Endothelial cell of umbilical vein (primary cell): ENCODE measurements around the gene TARBP2. TPM values are rescaled to one million over a fixed set of nuclear protein-coding genes. Genes with fewer than 3 reads are reported as not detected.

Experiments used
- BruUV-seq: library from RNA; stranded (reverse); fragments of 400-500 nt; replicated peaks from 2 replicates; lab custom pipeline; 2021; lab: Mats Ljungman, UMichigan
- CTCF ChIA-PET: fragments of 300-600, 350-600 bp; sonication (Branson Sonifier 250); formaldehyde crosslinking; loops from one replicate; lab custom pipeline; 2021; ENCODE audit warnings: antibody characterized with exemption, inconsistent platforms; lab: Charles Lee
- POLR2A ChIA-PET: fragments of 300-600, 350-600 bp; sonication (Branson Sonifier 250); formaldehyde crosslinking; loops from one replicate; lab custom pipeline; 2021; ENCODE audit warnings: antibody characterized with exemption, inconsistent platforms; lab: Charles Lee
- DNase-seq: peaks from one replicate; pipeline ENCODE4 v3.0.0-alpha.2; 2011; ENCODE audit warnings: low read depth, low spot score
- FAIRE-seq: peaks from 2 replicates; lab custom pipeline; 2011; peaks lifted over from hg19 to GRCh38; lab: Jason Lieb, UNC
- H2AFZ ChIP-seq: 2 replicates; pipeline ENCODE4 v1.6.0; 2012; ENCODE audit warnings: low read depth, low read length, control low read depth, inconsistent platforms
- H3K27ac ChIP-seq: 2 replicates; pipeline ENCODE4 v1.5.1; 2011; ENCODE audit warnings: low read depth, mild to moderate bottlenecking, control low read depth, low read length, moderate library complexity; ENCODE audit not compliant: insufficient read depth
- H3K27me3 ChIP-seq, 2 experiments: 2 replicates each; pipeline versions ENCODE4 v1.6.0 to v1.6.1; 2011; ENCODE audit warnings: low read length in 2 of 2, mixed read lengths in 1 of 2; ENCODE audit not compliant: control insufficient read depth in 2 of 2, insufficient read depth in 2 of 2
- H3K36me3 ChIP-seq, 2 experiments: 2 replicates in 1 of 2; 3 replicates in 1 of 2; pipeline ENCODE4 v1.5.1; 2011; ENCODE audit warnings: low read length in 2 of 2, mild to moderate bottlenecking in 1 of 2, moderate library complexity in 1 of 2; ENCODE audit not compliant: control insufficient read depth in 2 of 2, insufficient read depth in 2 of 2; ENCODE audit errors: extremely low read depth in 1 of 2
- H3K4me1 ChIP-seq: 3 replicates; pipeline ENCODE4 v1.5.1; 2011; ENCODE audit warnings: mild to moderate bottlenecking, low read length; ENCODE audit not compliant: control insufficient read depth, insufficient read depth; ENCODE audit errors: extremely low read depth
- H3K4me2 ChIP-seq: 2 replicates; pipeline ENCODE4 v1.6.1; 2011; ENCODE audit warnings: low read length, control low read depth, mixed read lengths; ENCODE audit not compliant: insufficient read depth
- H3K4me3 ChIP-seq, 3 experiments: fragments of 200-600 bp in 1 of 3; sonication (generic), shearing (Covaris generic) in 1 of 3; replicated peaks in 1 of 3; 2 replicates each; pipeline ENCODE4 v1.5.1; 2011 to 2016; ENCODE audit warnings: control low read depth in 3 of 3, low read length in 3 of 3, mild to moderate bottlenecking in 2 of 3, inconsistent platforms in 1 of 3, low read depth in 1 of 3, moderate library complexity in 1 of 3; ENCODE audit not compliant: insufficient read depth in 1 of 3
- H3K79me2 ChIP-seq: 2 replicates; pipeline ENCODE4 v1.6.0; 2012; ENCODE audit warnings: low read length, inconsistent platforms; ENCODE audit not compliant: control insufficient read depth, insufficient read depth
- H3K9ac ChIP-seq: replicated peaks from 2 replicates; pipeline ENCODE3; 2011; ENCODE audit warnings: low read length, control low read depth; ENCODE audit not compliant: insufficient read depth; ENCODE audit errors: extremely low read depth
- H3K9me1 ChIP-seq: replicated peaks from 3 replicates; pipeline ENCODE4 v1.6.0; 2011; ENCODE audit warnings: mild to moderate bottlenecking, low read length; ENCODE audit not compliant: control insufficient read depth, insufficient read depth; ENCODE audit errors: extremely low read depth
- H3K9me3 ChIP-seq: replicated peaks from 2 replicates; pipeline ENCODE4 v1.5.1; 2012; ENCODE audit warnings: low read length, inconsistent platforms; ENCODE audit not compliant: control insufficient read depth, insufficient read depth
- H4K20me1 ChIP-seq: replicated peaks from 2 replicates; pipeline ENCODE3; 2011; ENCODE audit warnings: mild to moderate bottlenecking, low read length; ENCODE audit not compliant: control insufficient read depth, insufficient read depth; ENCODE audit errors: extremely low read depth
- JUN ChIP-seq: IDR thresholded peaks from 2 replicates; pipeline ENCODE4 v1.6.1; 2011; ENCODE audit warnings: borderline replicate concordance, low read depth; ENCODE audit not compliant: insufficient read length, insufficient read depth
- MYC ChIP-seq: IDR thresholded peaks from one replicate; pipeline ENCODE4 v1.6.1; 2011; ENCODE audit warnings: mild to moderate bottlenecking, low read depth, low read length
- POLR2A ChIP-seq: IDR thresholded peaks from 2 replicates; pipeline ENCODE4 v1.6.1; 2012; ENCODE audit warnings: low read depth, mild to moderate bottlenecking, control low read depth, low read length
- POLR2AphosphoS5 ChIP-seq: IDR thresholded peaks from 2 replicates; pipeline ENCODE4 v1.6.1; 2012; ENCODE audit warnings: low read depth, mild to moderate bottlenecking, control low read depth, low read length, moderate library complexity; ENCODE audit not compliant: insufficient read depth
- dilution Hi-C: fragments of 300-500 bp; cut with MboI; formaldehyde crosslinking; loops from one replicate; pipeline ENCODE4 v1.15.0; 2019; ENCODE audit warnings: low sequenced_read_pairs; ENCODE audit not compliant: extremely low pct_ligation_motif_present
- intact Hi-C: fragments of 100-400 bp; cut with micrococcal nuclease; formaldehyde crosslinking; loops from one replicate; pipeline ENCODE4 v1.10.0; 2022
- polyA plus RNA-seq, 4 experiments: library from polyadenylated mRNA; depleted of rRNA in 3 of 4; stranded (reverse) in 3 of 4; unstranded in 1 of 4; fragments of >200 nt; gene quantifications; 2 replicates each; pipeline versions ENCODE4 v1.2.1 to v1.2.3, GENCODE V29; 2011 to 2012; ENCODE audit warnings: missing spikeins in 1 of 4
- total RNA-seq: library from RNA; stranded (reverse); gene quantifications from 2 replicates; pipeline ENCODE4 v1.2.3, GENCODE V29; 2021
- TF ChIP-seq, protein P1 (sequence below): IDR thresholded peaks from 2 replicates; pipeline ENCODE4 v1.6.1; 2011; ENCODE audit not compliant: insufficient read depth, insufficient read length
- TF ChIP-seq, protein P2 (sequence below), 2 donors: IDR thresholded peaks; 1 replicate in 1 of 2; 2 replicates in 1 of 2; pipeline ENCODE4 v1.5.1; 2011; ENCODE audit warnings: low read length in 2 of 2, mild to moderate bottlenecking in 2 of 2, moderate library complexity in 2 of 2, control low read depth in 1 of 2, inconsistent platforms in 1 of 2, low read depth in 1 of 2; ENCODE audit not compliant: insufficient read depth in 1 of 2; ENCODE audit errors: extremely low read depth in 1 of 2

The TARBP2 gene
- total and polyA plus RNA-seq, 2 donors (not counting 3 experiments of a cell fraction or from before 2014, with no cell fraction given), result 57.2 to 82.8 TPM

DNA sequence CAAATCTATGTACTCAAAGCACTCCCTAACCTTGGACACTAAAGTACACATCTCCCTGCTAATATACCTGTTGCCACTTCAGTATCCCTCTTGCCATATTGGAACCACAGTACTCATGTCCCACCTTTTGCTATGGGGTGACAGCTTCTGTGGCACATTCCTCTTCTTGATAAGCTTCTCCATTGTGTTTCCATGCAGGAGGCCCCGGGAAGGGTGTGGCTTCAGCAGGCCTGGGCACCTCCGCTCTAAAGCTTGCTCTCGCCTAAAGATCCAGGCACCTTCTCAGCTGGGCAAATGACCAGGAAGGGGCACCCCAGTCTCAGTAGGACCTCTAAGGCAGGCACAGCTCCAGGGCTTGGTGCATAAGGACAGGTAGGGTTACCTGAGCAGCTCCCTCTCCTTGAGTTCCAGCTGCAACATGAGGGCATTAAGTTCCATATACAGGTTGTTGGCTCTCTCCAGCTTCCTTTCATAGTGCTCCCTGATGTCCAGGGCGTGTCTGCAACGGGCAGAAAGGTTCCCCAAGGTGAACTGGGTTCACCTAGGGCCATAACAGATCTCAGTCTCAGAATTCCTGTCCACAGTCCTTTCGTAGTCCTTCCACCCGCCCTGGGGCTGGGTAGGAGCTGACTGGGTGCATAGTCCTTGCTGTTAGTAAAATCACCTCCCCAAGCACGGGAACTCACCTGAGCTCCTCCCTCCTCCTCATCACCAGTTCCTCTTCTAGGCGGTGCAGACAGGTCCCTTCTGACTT, 17.7 kb upstream of the TARBP2 start:
- Histone ChIP-seq H3K27ac (no peak overlapping the region), H2AFZ (no peak overlapping the region), H3K27me3 (no peaks in the 10 kb centered on the region), H3K9me3 (no peaks in the 10 kb centered on the region), H3K4me2 (no peak overlapping the region), H3K36me3 (peaks cover 24 to 64% of the 10 kb centered on the region in 2 experiments), H3K4me3 (no peak overlapping the region), H3K4me1 (no peaks in the 10 kb centered on the region), H3K9ac (no peak overlapping the region), H4K20me1 (no peaks in the 10 kb centered on the region), H3K79me2 (no peaks in the 10 kb centered on the region), H3K9me1 (no peaks in the 10 kb centered on the region)
- intact Hi-C loops (loop anchor here (2.0 kb wide), 1 partner anchor 25 kb away; no protein-coding TSS in a partner anchor), dilution Hi-C loops (no loop called here)
- DNase-seq, result no peak
- POLR2A ChIA-PET, result no interaction called here
- BruUV-seq, result no TSS peak
- FAIRE-seq, result no peak
- CTCF ChIA-PET, result interaction anchor here (0.8 to 3.6 kb wide), 2 partner anchors 9 to 25 kb away, joined by 3 to 32 read pairs; no protein-coding TSS in a partner anchor
- TF ChIP-seq MYC (no peak), POLR2AphosphoS5 (peak; percentile 19), POLR2A (peak; percentile 80)

DNA sequence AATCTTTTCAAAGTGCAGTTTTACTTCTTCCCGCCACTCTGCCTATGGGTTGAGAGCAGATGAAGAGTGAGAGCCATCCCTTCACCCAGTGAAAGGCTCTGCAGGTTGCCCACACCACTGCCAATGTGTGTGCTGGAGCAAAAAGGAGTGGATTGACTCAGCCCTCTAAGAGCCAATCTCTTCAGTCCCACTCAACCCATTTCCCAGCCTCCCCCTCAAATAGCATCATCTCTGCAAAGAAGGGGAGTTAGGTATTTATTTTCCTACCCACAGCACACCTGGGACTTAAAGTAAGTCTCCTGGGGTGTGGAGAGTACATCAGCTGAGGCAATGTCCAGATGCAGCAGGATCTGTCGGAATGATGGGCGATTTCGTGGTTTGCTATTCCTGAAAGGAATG, 17.1 kb upstream of the TARBP2 start:
- Histone ChIP-seq H3K9ac (no peak overlapping the region), H3K9me3 (no peaks in the 10 kb centered on the region), H3K36me3 (peaks cover 22 to 62% of the 10 kb centered on the region in 2 experiments), H3K27me3 (no peaks in the 10 kb centered on the region), H3K27ac (no peak overlapping the region), H3K4me1 (no peaks in the 10 kb centered on the region), H2AFZ (no peak overlapping the region), H3K4me2 (no peak overlapping the region), H3K9me1 (no peaks in the 10 kb centered on the region), H3K79me2 (no peaks in the 10 kb centered on the region), H4K20me1 (no peaks in the 10 kb centered on the region), H3K4me3 (no peak overlapping the region)
- DNase-seq (no peak), FAIRE-seq (no peak)
- no TSS peak for BruUV-seq
- ChIA-PET CTCF (interaction anchor here (0.8 to 3.6 kb wide), 2 partner anchors 8 to 25 kb away, joined by 3 to 32 read pairs; no protein-coding TSS in a partner anchor), POLR2A (no interaction called here)
- no peak for TF ChIP-seq JUN
- TF ChIP-seq, protein P1, sequence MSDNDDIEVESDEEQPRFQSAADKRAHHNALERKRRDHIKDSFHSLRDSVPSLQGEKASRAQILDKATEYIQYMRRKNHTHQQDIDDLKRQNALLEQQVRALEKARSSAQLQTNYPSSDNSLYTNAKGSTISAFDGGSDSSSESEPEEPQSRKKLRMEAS, result no peak
- TF ChIP-seq, protein P2, sequence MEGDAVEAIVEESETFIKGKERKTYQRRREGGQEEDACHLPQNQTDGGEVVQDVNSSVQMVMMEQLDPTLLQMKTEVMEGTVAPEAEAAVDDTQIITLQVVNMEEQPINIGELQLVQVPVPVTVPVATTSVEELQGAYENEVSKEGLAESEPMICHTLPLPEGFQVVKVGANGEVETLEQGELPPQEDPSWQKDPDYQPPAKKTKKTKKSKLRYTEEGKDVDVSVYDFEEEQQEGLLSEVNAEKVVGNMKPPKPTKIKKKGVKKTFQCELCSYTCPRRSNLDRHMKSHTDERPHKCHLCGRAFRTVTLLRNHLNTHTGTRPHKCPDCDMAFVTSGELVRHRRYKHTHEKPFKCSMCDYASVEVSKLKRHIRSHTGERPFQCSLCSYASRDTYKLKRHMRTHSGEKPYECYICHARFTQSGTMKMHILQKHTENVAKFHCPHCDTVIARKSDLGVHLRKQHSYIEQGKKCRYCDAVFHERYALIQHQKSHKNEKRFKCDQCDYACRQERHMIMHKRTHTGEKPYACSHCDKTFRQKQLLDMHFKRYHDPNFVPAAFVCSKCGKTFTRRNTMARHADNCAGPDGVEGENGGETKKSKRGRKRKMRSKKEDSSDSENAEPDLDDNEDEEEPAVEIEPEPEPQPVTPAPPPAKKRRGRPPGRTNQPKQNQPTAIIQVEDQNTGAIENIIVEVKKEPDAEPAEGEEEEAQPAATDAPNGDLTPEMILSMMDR (IDR thresholded peaks at IDR 0.05; ENCODE audit: extremely low read depth in 1 of 2, insufficient read depth in 1 of 2, low read depth in 1 of 2, low read length in 2 of 2), result no peak
- no peak for TF ChIP-seq POLR2AphosphoS5
- intact Hi-C loops, result loop anchor here (2.0 kb wide), 1 partner anchor 25 kb away; no protein-coding TSS in a partner anchor
- dilution Hi-C loops, result no loop called here
